RWPE1 (cell line): ENCODE measurements around the gene CCDC24.

ENCODE experiments used
- CTCF ChIA-PET: fragments of 350-600 bp; sonication (Branson Sonifier 250); formaldehyde crosslinking; extraction: SDS; loops from one replicate; lab custom pipeline; 2021; lab: Yijun Ruan, JAX
- POLR2A ChIA-PET: fragments of 400-600 bp; formaldehyde crosslinking; extraction: SDS; loops from one replicate; lab custom pipeline; 2020; ENCODE audit warnings: antibody characterized with exemption; ENCODE audit not compliant: low non-redundant PET; lab: Yijun Ruan, JAX
- DNase-seq: peaks from one replicate; pipeline ENCODE4 v3.0.0; 2012; ENCODE audit warnings: low spot score
- H3K27ac ChIP-seq: fragments of 450-650 bp; 2 replicates; pipeline ENCODE4 v1.5.1; 2017
- CTCF ChIP-seq: fragments of 450-650 bp; conservative IDR thresholded peaks from 2 replicates; pipeline ENCODE4 v1.5.1; 2017; ENCODE audit warnings: low read depth, mild to moderate bottlenecking

CCDC24 gene

GRCh38 chr1:44030605-44031251 lies 39.3 kb downstream of the CCDC24 start:
- peak overlapping the region; percentile 96 for H3K27ac ChIP-seq
- DNase-seq, result peak; percentile 34
- TF ChIP-seq CTCF, result no peak
- ChIA-PET CTCF (interaction anchor here (0.9 to 1.3 kb wide), 5 partner anchors 17 to 622 kb away, joined by 3 read pairs; no protein-coding TSS in a partner anchor), POLR2A (no interaction called here)

GRCh38 chr1:44031252-44032169 lies 40.1 kb downstream of the CCDC24 start, which contains the start of gene SLC6A9:
Gene SLC6A9 (minus strand): TSS chr1:44031462. CDS start chr1:44024277, 7,185 bp downstream.
- POLR2A ChIA-PET, result no interaction called here
- H3K27ac ChIP-seq, result peak within 1 kb of the TSS; percentile 96
- peak; percentile 64 for DNase-seq
- CTCF ChIA-PET, result interaction anchor here (0.7 to 1.3 kb wide), 7 partner anchors 16 to 673 kb away, joined by 3 to 4 read pairs (median 3); no protein-coding TSS in a partner anchor
- no peak for TF ChIP-seq CTCF

- POLR2A ChIA-PET, result no interaction called here
- DNase-seq, result no peak
- CTCF ChIA-PET, result interaction anchor here (0.6 to 1.0 kb wide), 4 partner anchors 15 to 568 kb away, joined by 3 to 4 read pairs (median 4); no protein-coding TSS in a partner anchor
- peak overlapping the region; percentile 96 for H3K27ac ChIP-seq
- no peak for TF ChIP-seq CTCF
Observed at GRCh38 chr1:44032170-44032790, 40.9 kb downstream of the CCDC24 start.

GRCh38 chr1:44033041-44033575 lies 41.7 kb downstream of the CCDC24 start:
- no peak for TF ChIP-seq CTCF
- DNase-seq, result no peak
- peak overlapping the region; percentile 96 for H3K27ac ChIP-seq
- ChIA-PET CTCF (interaction anchor here (0.6 to 1.9 kb wide), 3 partner anchors 14 to 567 kb away, joined by 4 to 9 read pairs (median 4); no protein-coding TSS in a partner anchor), POLR2A (no interaction called here)

GRCh38 chr1:44033756-44034155 lies 42.4 kb downstream of the CCDC24 start:
- H3K27ac ChIP-seq, result peak overlapping the region; percentile 96
- POLR2A ChIA-PET, result no interaction called here
- TF ChIP-seq CTCF, result no peak
- CTCF ChIA-PET, result interaction anchor here (0.9 to 1.9 kb wide), 3 partner anchors 28 to 270 kb away, joined by 3 to 9 read pairs (median 5); no protein-coding TSS in a partner anchor
- DNase-seq, result no peak

GRCh38 chr1:44034423-44034822 lies 43.0 kb downstream of the CCDC24 start:
- CTCF ChIA-PET, result interaction anchor here (0.9 to 1.9 kb wide), 3 partner anchors 29 to 271 kb away, joined by 3 to 9 read pairs (median 5); no protein-coding TSS in a partner anchor
- POLR2A ChIA-PET, result no interaction called here
- no peak for DNase-seq
- TF ChIP-seq CTCF, result no peak
- H3K27ac ChIP-seq, result peak overlapping the region; percentile 96
